Kidney tubule cell (primary cell): ENCODE data around the gene ADARB2.

Experiments
- DNase-seq: peaks from one replicate; pipeline ENCODE4 v3.0.0-alpha.2; 2018; ENCODE audit warnings: low spot score

Gene ADARB2

GRCh38 chr10:1204434-1205326 is 532.6 kb downstream of the ADARB2 start:
- DNase-seq: no peak

GRCh38 chr10:1203704-1204103 is 533.6 kb downstream of the ADARB2 start:
- DNase-seq: no peak

- no peak for DNase-seq
Measured at GRCh38 chr10:1203216-1203615, 534.1 kb downstream of the ADARB2 start.

GRCh38 chr10:1202343-1202742 is 535.0 kb downstream of the ADARB2 start:
- no peak for DNase-seq

- no peak for DNase-seq
Measured at GRCh38 chr10:1200866-1201807, 536.2 kb downstream of the ADARB2 start.

- DNase-seq: no peak
Measured at GRCh38 chr10:1199897-1200721, 537.2 kb downstream of the ADARB2 start.

- DNase-seq: no peak
Measured at GRCh38 chr10:1199345-1199673, 538.0 kb downstream of the ADARB2 start.

GRCh38 chr10:1198453-1199344 is 538.6 kb downstream of the ADARB2 start:
- no peak for DNase-seq

- DNase-seq: no peak
Measured at GRCh38 chr10:1197384-1197783, 539.9 kb downstream of the ADARB2 start.

GRCh38 chr10:1196656-1197055 is 540.7 kb downstream of the ADARB2 start:
- no peak for DNase-seq

- no peak for DNase-seq
Measured at GRCh38 chr10:1195828-1196227, 541.5 kb downstream of the ADARB2 start.

- DNase-seq: no peak
Measured at GRCh38 chr10:1194161-1194560, 543.2 kb downstream of the ADARB2 start.

GRCh38 chr10:1193561-1193960 is 543.8 kb downstream of the ADARB2 start:
- no peak for DNase-seq

GRCh38 chr10:1191752-1192151 is 545.6 kb downstream of the ADARB2 start:
- no peak for DNase-seq

GRCh38 chr10:1190791-1191490 is 546.4 kb downstream of the ADARB2 start:
- no peak for DNase-seq

- no peak for DNase-seq
Measured at GRCh38 chr10:1190052-1190395, 547.3 kb downstream of the ADARB2 start.

GRCh38 chr10:1189166-1190051 is 547.9 kb downstream of the ADARB2 start:
- DNase-seq: peak; percentile 44

- peak; percentile 46 for DNase-seq
Measured at GRCh38 chr10:1188558-1189135, 548.7 kb downstream of the ADARB2 start.
